Endothelial cell of umbilical vein (primary cell): ENCODE measurements around the gene PTPRK.

Experiments
- EZH2 ChIP-seq: IDR thresholded peaks from 2 replicates; pipeline ENCODE4 v1.6.1; 2012; ENCODE audit warnings: borderline replicate concordance, low read depth, mild to moderate bottlenecking, moderate library complexity, low read length, inconsistent platforms; ENCODE audit not compliant: severe bottlenecking
- JUN ChIP-seq: IDR thresholded peaks from 2 replicates; pipeline ENCODE4 v1.6.1; 2011; ENCODE audit warnings: borderline replicate concordance, low read depth; ENCODE audit not compliant: insufficient read length, insufficient read depth
- POLR2A ChIP-seq: IDR thresholded peaks from 2 replicates; pipeline ENCODE4 v1.6.1; 2012; ENCODE audit warnings: low read depth, mild to moderate bottlenecking, control low read depth, low read length
- POLR2AphosphoS5 ChIP-seq: IDR thresholded peaks from 2 replicates; pipeline ENCODE4 v1.6.1; 2012; ENCODE audit warnings: low read depth, mild to moderate bottlenecking, control low read depth, low read length, moderate library complexity; ENCODE audit not compliant: insufficient read depth
- TF ChIP-seq, protein P1 (sequence below): IDR thresholded peaks from 2 replicates; pipeline ENCODE4 v1.6.1; 2011; ENCODE audit not compliant: insufficient read depth, insufficient read length
- TF ChIP-seq, protein P2 (sequence below), 2 donors: IDR thresholded peaks; 1 replicate in 1 of 2; 2 replicates in 1 of 2; pipeline ENCODE4 v1.5.1; 2011; ENCODE audit warnings: low read length in 2 of 2, mild to moderate bottlenecking in 2 of 2, moderate library complexity in 2 of 2, control low read depth in 1 of 2, inconsistent platforms in 1 of 2, low read depth in 1 of 2; ENCODE audit not compliant: insufficient read depth in 1 of 2; ENCODE audit errors: extremely low read depth in 1 of 2

DNA sequence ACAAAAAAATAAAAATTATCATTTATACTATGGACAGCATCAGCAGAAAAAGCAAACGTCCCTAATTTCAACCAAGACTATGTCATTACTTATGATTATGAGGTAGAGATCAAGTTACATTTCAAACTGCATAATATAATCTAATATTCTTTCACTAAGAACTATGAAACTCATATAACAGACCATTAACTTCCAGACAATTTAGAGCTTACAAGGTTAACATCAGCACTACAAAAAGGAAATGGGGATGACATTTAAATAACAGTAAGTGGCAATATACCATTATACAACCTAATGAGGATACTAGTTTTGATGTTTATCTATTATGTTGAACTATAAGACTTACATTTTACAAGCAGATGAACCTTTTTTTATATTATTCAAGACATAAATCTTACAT is 358.6 kb downstream of the PTPRK start:
- TF ChIP-seq POLR2A (no peak), JUN (no peak), EZH2 (no peak), POLR2AphosphoS5 (no peak)
- TF ChIP-seq, protein P1, sequence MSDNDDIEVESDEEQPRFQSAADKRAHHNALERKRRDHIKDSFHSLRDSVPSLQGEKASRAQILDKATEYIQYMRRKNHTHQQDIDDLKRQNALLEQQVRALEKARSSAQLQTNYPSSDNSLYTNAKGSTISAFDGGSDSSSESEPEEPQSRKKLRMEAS, result no peak
- TF ChIP-seq, protein P2, sequence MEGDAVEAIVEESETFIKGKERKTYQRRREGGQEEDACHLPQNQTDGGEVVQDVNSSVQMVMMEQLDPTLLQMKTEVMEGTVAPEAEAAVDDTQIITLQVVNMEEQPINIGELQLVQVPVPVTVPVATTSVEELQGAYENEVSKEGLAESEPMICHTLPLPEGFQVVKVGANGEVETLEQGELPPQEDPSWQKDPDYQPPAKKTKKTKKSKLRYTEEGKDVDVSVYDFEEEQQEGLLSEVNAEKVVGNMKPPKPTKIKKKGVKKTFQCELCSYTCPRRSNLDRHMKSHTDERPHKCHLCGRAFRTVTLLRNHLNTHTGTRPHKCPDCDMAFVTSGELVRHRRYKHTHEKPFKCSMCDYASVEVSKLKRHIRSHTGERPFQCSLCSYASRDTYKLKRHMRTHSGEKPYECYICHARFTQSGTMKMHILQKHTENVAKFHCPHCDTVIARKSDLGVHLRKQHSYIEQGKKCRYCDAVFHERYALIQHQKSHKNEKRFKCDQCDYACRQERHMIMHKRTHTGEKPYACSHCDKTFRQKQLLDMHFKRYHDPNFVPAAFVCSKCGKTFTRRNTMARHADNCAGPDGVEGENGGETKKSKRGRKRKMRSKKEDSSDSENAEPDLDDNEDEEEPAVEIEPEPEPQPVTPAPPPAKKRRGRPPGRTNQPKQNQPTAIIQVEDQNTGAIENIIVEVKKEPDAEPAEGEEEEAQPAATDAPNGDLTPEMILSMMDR (IDR thresholded peaks at IDR 0.05; ENCODE audit: extremely low read depth in 1 of 2, insufficient read depth in 1 of 2, low read depth in 1 of 2, low read length in 2 of 2), result no peak
